ENCODE data around the gene HSF5.

The HSF5 gene

GRCh38 chr17:58382108-58382871 is 105.9 kb downstream of the HSF5 start:
- DNase-seq = no peak

- DNase-seq = no peak
Observed at GRCh38 chr17:58381124-58382035, 106.8 kb downstream of the HSF5 start.

- DNase-seq = no peak
Observed at GRCh38 chr17:58380207-58381123, 107.7 kb downstream of the HSF5 start.

- DNase-seq = no peak
Observed at GRCh38 chr17:58379511-58379824, 108.7 kb downstream of the HSF5 start.

GRCh38 chr17:58378733-58379510 is 109.3 kb downstream of the HSF5 start:
- DNase-seq = no peak

- DNase-seq = no peak
Observed at GRCh38 chr17:58377661-58378060, 110.5 kb downstream of the HSF5 start.

- no peak for DNase-seq
Observed at GRCh38 chr17:58377093-58377601, 111.1 kb downstream of the HSF5 start.

- DNase-seq = no peak
Observed at GRCh38 chr17:58376472-58377000, 111.7 kb downstream of the HSF5 start.

GRCh38 chr17:58375811-58376210 is 112.4 kb downstream of the HSF5 start:
- DNase-seq = no peak

- no peak for DNase-seq
Observed at GRCh38 chr17:58375256-58375655, 113.0 kb downstream of the HSF5 start.

- DNase-seq = no peak
Observed at GRCh38 chr17:58373923-58374322, 114.3 kb downstream of the HSF5 start.

GRCh38 chr17:58373003-58373402 is 115.2 kb downstream of the HSF5 start:
- DNase-seq = no peak

- DNase-seq = no peak
Observed at GRCh38 chr17:58371300-58371950, 116.8 kb downstream of the HSF5 start.

GRCh38 chr17:58370716-58371115 is 117.5 kb downstream of the HSF5 start:
- no peak for DNase-seq

- DNase-seq = no peak
Observed at GRCh38 chr17:58370309-58370708, 117.9 kb downstream of the HSF5 start.

Data from NCI-H1436 treated with DMSO at 0.1 percent for 48 hours (cell line).